ENCODE measurements around the gene ISCA2.
"Not testable (repeated sequence)": the region's sequence is repeated elsewhere in the genome, so short reads cannot be mapped to it uniquely, and the experiment has no call there.

The ISCA2 gene

DNA sequence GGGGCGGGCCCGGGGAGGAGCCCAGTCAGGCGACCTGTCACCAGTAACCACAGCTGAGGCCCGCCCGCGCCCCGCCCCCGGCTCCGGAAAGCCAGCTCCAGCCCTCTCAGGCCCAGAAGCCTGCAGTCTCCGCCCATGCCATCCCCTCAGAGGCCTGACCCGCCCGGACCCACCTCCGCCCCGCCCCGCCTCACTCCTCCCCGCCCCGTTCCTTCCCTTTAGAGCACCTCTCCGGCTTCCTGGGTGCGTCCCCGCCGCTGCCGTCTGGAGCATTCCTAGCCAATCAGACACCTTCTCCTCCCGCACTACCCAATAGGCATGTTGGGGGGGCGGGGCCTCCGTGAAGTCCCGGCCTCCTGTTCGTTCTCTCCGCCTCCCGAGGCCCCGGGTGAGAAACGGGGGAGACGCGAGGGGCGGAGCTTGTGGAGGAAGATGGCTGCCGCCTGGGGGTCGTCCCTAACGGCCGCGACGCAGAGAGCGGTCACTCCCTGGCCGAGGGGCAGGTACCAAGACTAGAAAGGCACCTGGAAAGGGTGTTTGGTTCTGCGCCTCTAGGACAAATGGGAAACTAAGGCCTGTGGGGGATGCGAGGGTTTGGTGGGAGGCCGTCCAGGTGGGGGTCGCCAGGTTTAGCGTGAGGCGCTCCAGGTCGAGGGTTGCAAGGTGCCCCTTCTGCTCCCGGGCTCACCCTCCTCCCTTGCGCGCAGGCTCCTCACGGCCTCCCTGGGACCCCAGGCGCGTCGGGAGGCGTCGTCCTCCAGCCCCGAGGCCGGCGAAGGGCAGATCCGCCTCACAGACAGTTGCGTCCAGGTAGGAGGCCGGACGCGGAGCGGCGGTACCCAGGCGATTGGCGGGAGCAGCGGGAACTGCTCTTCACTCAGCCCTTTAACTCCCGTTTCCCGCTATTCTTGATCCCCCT, at the start of gene ISCA2:
Gene ISCA2, plus strand, starts transcription at position 423 of the 919 bp plus-strand sequence. Its CDS starts 10 bp downstream, at position 433.
- intact Hi-C loops (cut with DNase I), result loop anchor here (5.0 to 10.0 kb wide), 2 partner anchors 131 to 409 kb away; partner anchors contain the start of genes ALDH6A1 and LIN52
- peak; percentile 96 to 100 (median 98) for DNase-seq

DNA sequence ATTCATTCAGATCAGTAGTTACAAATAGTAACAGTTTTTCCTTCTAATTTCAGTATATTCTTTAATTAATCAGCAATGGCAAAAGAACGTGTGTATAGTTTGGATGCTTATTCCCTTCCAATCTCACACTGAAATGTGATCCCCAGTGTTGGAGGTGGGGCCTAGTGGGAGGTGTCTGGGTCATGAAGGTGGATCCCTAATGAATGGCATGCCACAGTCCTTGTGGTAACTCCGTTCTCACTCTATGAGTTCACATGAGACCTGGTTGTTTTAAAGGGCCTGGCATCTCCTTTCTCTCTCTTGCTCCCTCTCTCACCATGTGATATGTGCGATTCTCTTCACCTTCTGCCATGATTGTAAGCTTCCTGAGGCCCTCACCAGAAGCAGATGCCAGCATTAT, 48.7 kb upstream of the ISCA2 start:
- intact Hi-C loops (cut with DNase I), result no loop called here
- no peak for DNase-seq

DNA sequence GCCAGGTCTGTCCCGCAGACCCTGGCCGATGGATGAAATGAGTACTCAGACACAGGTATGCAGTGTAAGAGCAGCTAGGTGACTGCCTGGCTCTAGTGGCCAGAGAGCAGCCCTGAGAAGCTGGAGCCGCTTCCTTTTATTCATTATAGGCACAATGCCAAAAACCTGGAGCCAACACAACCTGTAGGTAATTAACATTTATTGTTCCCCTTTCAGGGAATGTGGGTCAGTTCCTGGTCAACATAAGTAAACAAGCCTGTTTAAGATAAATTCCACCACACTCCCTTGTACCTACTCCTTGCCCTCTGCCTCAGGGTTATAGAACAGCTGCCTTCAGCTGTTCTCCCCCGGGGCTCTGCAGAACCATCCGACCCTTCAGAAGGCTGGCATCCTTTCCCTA, 39.2 kb upstream of the ISCA2 start:
- DNase-seq; intact Hi-C loops (cut with DNase I): not testable (repeated sequence)

- intact Hi-C loops (cut with DNase I), result no loop called here
- DNase-seq, result no peak
These were observed 36.6 kb upstream of the ISCA2 start for GRCh38 chr14:74456684-74457564.

DNA sequence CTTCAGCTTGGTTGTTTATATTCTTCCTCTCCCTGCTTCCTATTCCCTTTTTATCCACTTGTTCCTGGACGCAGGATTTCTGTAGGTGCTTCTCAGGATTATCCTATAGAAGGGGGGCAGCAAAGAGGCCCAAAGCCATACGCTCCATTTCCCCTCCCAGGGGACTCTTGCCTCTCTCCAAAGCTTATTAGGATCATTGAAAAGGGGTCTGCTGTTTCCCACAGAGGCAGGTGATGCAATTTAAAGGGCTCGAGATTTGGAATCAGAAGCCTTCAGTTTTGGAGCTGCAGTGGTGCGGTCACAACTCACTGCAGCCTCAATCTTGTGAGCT, 36.0 kb upstream of the ISCA2 start:
- intact Hi-C loops (cut with DNase I), result no loop called here

DNA sequence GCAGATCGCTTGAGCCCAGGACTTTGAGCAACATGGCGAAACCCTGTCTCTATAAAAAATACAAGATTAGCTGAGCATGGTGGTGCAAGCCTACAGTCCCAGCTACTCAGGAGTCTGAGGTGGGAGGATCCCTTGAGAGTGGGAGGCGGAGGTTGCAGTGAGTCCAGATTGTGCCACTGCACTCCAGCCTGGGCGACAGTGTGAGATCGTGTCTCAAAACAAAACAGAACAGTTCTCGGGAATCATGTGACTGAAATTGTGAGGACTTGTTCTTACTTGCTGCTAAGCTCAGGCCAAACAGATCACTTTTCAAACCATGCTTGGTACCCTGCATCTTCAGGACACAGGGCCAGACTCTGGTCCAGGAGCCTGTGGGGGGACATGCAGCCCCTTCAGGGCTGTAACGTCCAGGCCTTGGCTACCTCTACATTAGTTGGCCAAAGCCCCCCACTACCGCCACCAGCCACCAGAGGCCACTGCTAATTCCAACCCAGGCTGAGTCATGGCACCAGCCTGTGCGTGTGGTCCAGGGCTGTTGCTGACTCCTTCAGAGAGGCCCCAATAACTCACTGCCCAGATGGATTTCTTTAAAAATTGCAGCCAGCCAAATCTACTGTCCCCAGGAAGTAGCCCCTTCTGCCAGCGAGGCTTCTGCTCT, 34.1 kb upstream of the ISCA2 start:
- intact Hi-C loops (cut with DNase I), result no loop called here
- DNase-seq, result no peak

More for the DNA sequence above, 36.0 kb upstream of the ISCA2 start:
- DNase-seq, result no peak

GRCh38 chr14:74459976-74460375, 33.6 kb upstream of the ISCA2 start:
- intact Hi-C loops (cut with DNase I), result no loop called here
- DNase-seq, result no peak

DNA sequence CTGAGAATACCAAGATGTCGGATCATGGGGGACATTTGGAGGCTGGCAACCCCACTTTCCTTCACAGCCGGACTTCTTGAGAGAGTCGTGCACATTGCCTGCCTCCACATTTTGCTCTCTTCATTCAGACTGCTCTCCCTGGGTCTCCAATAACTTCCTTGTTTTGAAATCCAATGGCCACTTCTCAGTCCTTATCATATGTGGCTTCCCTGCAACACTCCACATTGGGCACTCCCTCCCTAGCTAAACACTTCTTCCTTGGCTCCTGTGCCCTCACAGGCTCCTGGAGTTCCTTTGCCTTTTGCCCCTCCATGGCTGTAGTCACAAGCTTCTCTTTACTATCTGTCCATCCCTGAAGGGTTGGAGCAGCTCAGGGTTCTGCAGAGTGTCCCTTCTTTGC, 30.6 kb upstream of the ISCA2 start:
- DNase-seq, result no peak

GRCh38 chr14:74463697-74464096, 29.9 kb upstream of the ISCA2 start:
- intact Hi-C loops (cut with DNase I), result no loop called here
- no peak for DNase-seq

More for the DNA sequence above, 30.6 kb upstream of the ISCA2 start:
- intact Hi-C loops (cut with DNase I), result no loop called here

DNA sequence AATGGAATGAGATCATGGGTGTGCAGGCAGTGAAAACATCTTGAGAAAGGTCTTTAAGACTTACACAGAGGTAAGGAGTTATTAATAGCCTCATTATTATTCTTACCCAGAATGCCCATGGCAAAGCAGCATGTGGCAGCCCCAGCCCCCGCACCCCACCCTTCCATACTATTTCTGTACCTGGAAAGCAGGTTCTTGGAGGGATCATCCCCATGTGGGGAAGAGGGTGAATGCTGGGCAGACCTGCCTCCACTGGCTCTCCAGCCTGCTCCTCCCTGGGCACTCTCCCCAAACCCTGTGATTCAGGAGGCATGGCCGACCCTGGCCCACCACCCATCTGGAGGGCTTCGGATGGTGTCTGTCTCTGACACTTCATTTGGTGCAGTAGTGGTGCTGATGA, 28.8 kb upstream of the ISCA2 start:
- intact Hi-C loops (cut with DNase I), result no loop called here

GRCh38 chr14:74465335-74465734, 28.2 kb upstream of the ISCA2 start:
- no peak for DNase-seq
- intact Hi-C loops (cut with DNase I), result no loop called here

More for the DNA sequence above, 28.8 kb upstream of the ISCA2 start:
- no peak for DNase-seq

DNA sequence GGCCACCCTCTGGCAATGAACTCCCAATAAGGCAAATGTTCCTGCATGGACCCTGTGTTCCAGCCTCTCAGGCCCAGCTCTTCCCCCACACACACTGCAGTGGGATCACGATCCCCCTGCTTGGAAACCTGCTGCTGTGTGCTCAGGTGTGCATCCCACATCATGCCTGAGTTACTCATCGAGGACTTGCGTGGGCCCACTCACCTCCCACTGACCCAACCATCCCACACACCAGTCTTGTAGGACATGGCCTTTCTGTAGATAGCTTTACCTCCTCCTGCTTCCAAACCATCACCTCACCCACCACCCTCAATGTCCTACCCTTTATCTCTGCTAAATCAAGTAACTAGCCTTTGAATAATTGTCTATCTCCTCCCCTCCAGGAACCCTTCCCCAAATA, 25.1 kb upstream of the ISCA2 start:
- intact Hi-C loops (cut with DNase I), result no loop called here
- DNase-seq, result no peak

GRCh38 chr14:74469548-74470518, 23.7 kb upstream of the ISCA2 start:
- intact Hi-C loops (cut with DNase I), result no loop called here
- DNase-seq, result no peak

GRCh38 chr14:74472601-74473000, 21.0 kb upstream of the ISCA2 start:
- no peak for DNase-seq
- intact Hi-C loops (cut with DNase I), result no loop called here

- no peak for DNase-seq
These were observed 19.2 kb upstream of the ISCA2 start for GRCh38 chr14:74474376-74474775.

GRCh38 chr14:74475678-74476077, 17.9 kb upstream of the ISCA2 start:
- DNase-seq, result no peak
- intact Hi-C loops (cut with DNase I), result no loop called here

More at GRCh38 chr14:74474376-74474775, 19.2 kb upstream of the ISCA2 start:
- intact Hi-C loops (cut with DNase I), result no loop called here

GRCh38 chr14:74476107-74476506, 17.5 kb upstream of the ISCA2 start:
- DNase-seq, result no peak
- intact Hi-C loops (cut with DNase I), result no loop called here

- intact Hi-C loops (cut with DNase I), result no loop called here
These were observed 17.0 kb upstream of the ISCA2 start for GRCh38 chr14:74476607-74477006.

GRCh38 chr14:74478996-74479635, 14.4 kb upstream of the ISCA2 start:
- no peak for DNase-seq
- intact Hi-C loops (cut with DNase I), result loop anchor here (1.0 kb wide), 1 partner anchor 117 kb away; no protein-coding TSS in a partner anchor

More at GRCh38 chr14:74476607-74477006, 17.0 kb upstream of the ISCA2 start:
- no peak for DNase-seq

Measured in posterior cingulate gyrus (tissue), 11 donors.